WI38 (cell line): ENCODE measurements around the gene SLC39A13.

Experiments used
- H3K4me3 ChIP-seq: 2 replicates; pipeline ENCODE4 v1.5.1; 2011; ENCODE audit warnings: low read depth, mild to moderate bottlenecking, control low read depth, low read length
- CTCF ChIP-seq: IDR thresholded peaks from 2 replicates; pipeline ENCODE4 v1.5.1; 2012; ENCODE audit warnings: low read depth, mild to moderate bottlenecking, control low read depth, low read length

SLC39A13 gene

GRCh38 chr11:47434011-47434786, 25.8 kb downstream of the SLC39A13 start:
- TF ChIP-seq CTCF: no peak
- H3K4me3 ChIP-seq: no peak overlapping the region

- TF ChIP-seq CTCF: no peak
- no peak overlapping the region for H3K4me3 ChIP-seq
Observed at GRCh38 chr11:47435687-47436086, 27.3 kb downstream of the SLC39A13 start.

GRCh38 chr11:47436726-47437125, 28.3 kb downstream of the SLC39A13 start:
- no peak for TF ChIP-seq CTCF

GRCh38 chr11:47437218-47437745, 28.9 kb downstream of the SLC39A13 start:
- TF ChIP-seq CTCF: no peak
- H3K4me3 ChIP-seq: no peak overlapping the region

More at GRCh38 chr11:47436726-47437125, 28.3 kb downstream of the SLC39A13 start:
- no peak overlapping the region for H3K4me3 ChIP-seq

DNA sequence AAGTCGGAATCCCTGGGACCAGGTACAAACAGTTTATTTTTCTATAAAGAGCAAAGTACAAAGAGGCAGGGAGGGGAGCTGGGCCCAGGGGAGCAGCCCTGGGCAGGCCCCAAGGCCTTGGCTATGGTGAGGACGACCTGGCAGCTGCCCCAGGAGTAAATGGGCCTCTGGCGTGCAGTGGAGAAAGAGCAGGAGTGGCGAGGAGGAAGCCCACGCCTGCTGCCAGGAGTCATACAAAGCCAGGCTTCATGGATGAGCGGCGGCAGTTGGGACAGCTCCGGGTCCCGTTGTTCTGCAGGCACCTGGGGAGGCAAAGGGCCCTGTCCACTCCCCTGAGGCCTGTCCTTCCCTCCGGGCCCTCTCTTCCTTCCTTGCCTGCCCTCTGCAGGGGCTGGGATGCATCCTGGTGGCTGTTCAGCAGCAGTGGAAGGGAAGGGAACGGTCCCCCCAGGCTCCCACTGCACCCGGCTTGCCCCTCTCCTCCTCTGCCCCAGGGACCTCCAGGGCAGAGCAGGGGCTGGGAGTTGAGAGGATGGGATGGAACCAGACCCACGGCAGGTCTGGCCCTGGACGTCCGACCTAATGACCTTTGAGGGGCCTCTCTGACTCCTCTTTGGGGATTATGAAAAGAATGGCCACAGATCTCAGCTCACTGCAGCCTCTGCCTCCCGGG, 29.5 kb downstream of the SLC39A13 start:
- TF ChIP-seq CTCF: no peak
- no peak overlapping the region for H3K4me3 ChIP-seq

DNA sequence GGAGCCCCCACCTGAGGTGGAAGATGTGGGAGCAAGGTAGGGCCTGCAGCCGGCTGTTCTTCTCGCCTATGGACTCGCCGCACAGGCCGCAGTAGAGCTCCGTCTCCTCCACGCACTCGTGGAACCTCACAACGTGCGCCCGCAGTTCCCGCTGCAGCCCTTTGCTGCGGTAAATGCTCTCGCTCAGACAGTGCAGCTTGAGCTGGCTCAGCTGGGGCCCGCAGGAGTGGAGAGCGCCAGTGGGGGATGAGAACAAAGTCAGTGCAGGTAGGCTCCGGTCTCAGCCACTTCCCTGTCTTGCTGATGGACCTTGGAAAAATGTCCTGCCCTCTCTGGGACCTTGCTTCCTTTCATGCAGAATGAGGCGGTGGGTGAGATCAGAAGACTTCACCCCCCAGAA, 30.3 kb downstream of the SLC39A13 start:
- H3K4me3 ChIP-seq: no peak overlapping the region
- TF ChIP-seq CTCF: no peak

DNA sequence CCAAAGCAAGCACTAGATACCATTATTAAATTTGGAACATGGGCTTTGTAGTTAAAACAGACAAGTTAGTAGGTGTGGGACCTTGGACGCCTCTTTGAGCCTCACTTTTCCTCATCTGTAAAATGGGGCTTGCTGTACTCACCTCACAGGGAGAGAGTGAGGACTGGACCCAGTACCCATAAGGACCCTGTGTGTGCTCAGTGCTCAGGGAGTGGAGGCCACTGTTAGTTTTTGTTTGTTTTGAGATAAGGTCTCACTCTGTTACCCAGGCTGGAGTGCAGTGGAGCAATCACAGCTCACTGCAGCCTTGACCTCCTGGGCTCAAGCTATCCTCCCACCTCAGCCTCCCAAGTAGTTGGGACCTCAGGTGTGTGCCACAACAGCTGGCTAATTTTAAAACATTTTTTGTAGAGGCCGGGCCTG, 31.7 kb downstream of the SLC39A13 start:
- no peak overlapping the region for H3K4me3 ChIP-seq
- no peak for TF ChIP-seq CTCF
